H1 (cell line): ENCODE results near the gene ASCL2. TPM values are rescaled to one million over a fixed set of nuclear protein-coding genes. Genes with fewer than 3 reads are reported as not detected.

Experiments
- CTCF ChIA-PET: fragments of 300-600 bp; sonication (Branson Sonifier 250); formaldehyde crosslinking; loops from one replicate; lab custom pipeline; 2021; ENCODE audit not compliant: partially characterized antibody; lab: Charles Lee
- POLR2A ChIA-PET: fragments of 300-600 bp; sonication (Branson Sonifier 250); formaldehyde crosslinking; loops from one replicate; lab custom pipeline; 2021; ENCODE audit warnings: inconsistent platforms; ENCODE audit not compliant: partially characterized antibody; lab: Charles Lee
- DNase-seq, 2 experiments: peaks; one replicate each; pipeline versions ENCODE4 v3.0.0 to v3.0.0-alpha.2; 2010 to 2022; ENCODE audit warnings: low spot score in 2 of 2, low read depth in 1 of 2, mixed read lengths in 1 of 2
- FAIRE-seq: peaks from 2 replicates; lab custom pipeline; 2011; peaks lifted over from hg19 to GRCh38; lab: Jason Lieb, UNC
- H2AFZ ChIP-seq: 2 replicates; pipeline ENCODE4 v1.8.1; 2012; ENCODE audit warnings: low read length, inconsistent platforms
- H2AK5ac ChIP-seq: 2 replicates; pipeline ENCODE4 v1.6.1; 2013; ENCODE audit warnings: low read depth, low read length
- H2BK120ac ChIP-seq: replicated peaks from 2 replicates; pipeline ENCODE3; 2013; ENCODE audit warnings: low read depth, low read length, inconsistent platforms
- H2BK12ac ChIP-seq: 2 replicates; pipeline ENCODE4 v1.6.1; 2013; ENCODE audit warnings: low read depth, low read length
- H2BK15ac ChIP-seq: 2 replicates; pipeline ENCODE4 v1.6.1; 2013; ENCODE audit warnings: low read length
- H2BK20ac ChIP-seq: 2 replicates; pipeline ENCODE4 v1.6.1; 2013; ENCODE audit warnings: low read length
- H2BK5ac ChIP-seq: 2 replicates; pipeline ENCODE4 v1.6.1; 2013; ENCODE audit warnings: low read depth, low read length
- H3K14ac ChIP-seq: 2 replicates; pipeline ENCODE4 v1.6.1; 2013; ENCODE audit warnings: inconsistent platforms; ENCODE audit not compliant: insufficient read length
- H3K18ac ChIP-seq: 2 replicates; pipeline ENCODE4 v1.6.1; 2013; ENCODE audit warnings: low read length; ENCODE audit errors: extremely low read depth
- H3K23ac ChIP-seq: 2 replicates; pipeline ENCODE4 v1.6.1; 2013; ENCODE audit warnings: inconsistent platforms; ENCODE audit not compliant: insufficient read length
- H3K23me2 ChIP-seq: 2 replicates; pipeline ENCODE4 v1.6.1; 2013; ENCODE audit warnings: low read depth, low read length
- H3K27ac ChIP-seq: 2 replicates; pipeline ENCODE4 v1.6.1; 2011; ENCODE audit warnings: low read depth, low read length, inconsistent platforms
- H3K27me3 ChIP-seq, 4 experiments: replicated peaks in 1 of 4; 1 replicate in 1 of 4; 2 replicates in 3 of 4; pipeline versions ENCODE4 v1.6.1 to v1.8.1; 2011 to 2013; ENCODE audit warnings: low read length in 3 of 4, mild to moderate bottlenecking in 3 of 4, inconsistent platforms in 2 of 4, mixed read lengths in 2 of 4, moderate library complexity in 1 of 4; ENCODE audit not compliant: control insufficient read depth in 3 of 4, insufficient read depth in 3 of 4; ENCODE audit errors: extremely low read depth in 1 of 4
- H3K36me3 ChIP-seq, 4 experiments: 2 replicates each; pipeline versions ENCODE4 v1.6.1 to v1.8.1; 2011 to 2013; ENCODE audit warnings: mild to moderate bottlenecking in 4 of 4, low read length in 3 of 4, moderate library complexity in 2 of 4, control low read depth in 1 of 4, inconsistent platforms in 1 of 4; ENCODE audit not compliant: insufficient read depth in 4 of 4, control insufficient read depth in 2 of 4
- H3K4ac ChIP-seq: replicated peaks from 2 replicates; pipeline ENCODE3; 2013; ENCODE audit warnings: low read length, low read depth, mixed read lengths, inconsistent platforms; ENCODE audit not compliant: insufficient read length
- H3K4me1 ChIP-seq, 4 experiments: replicated peaks in 1 of 4; 1 replicate in 1 of 4; 2 replicates in 3 of 4; pipeline versions ENCODE4 v1.6.1 to v1.8.1; 2011 to 2013; ENCODE audit warnings: low read length in 3 of 4, inconsistent platforms in 2 of 4, mixed read lengths in 1 of 4; ENCODE audit not compliant: insufficient read depth in 4 of 4, control insufficient read depth in 3 of 4
- H3K4me2 ChIP-seq, 2 experiments: 2 replicates each; pipeline versions ENCODE4 v1.6.1 to v1.8.1; 2011 to 2013; ENCODE audit warnings: low read depth in 2 of 2, low read length in 2 of 2, control low read depth in 1 of 2, inconsistent platforms in 1 of 2, mild to moderate bottlenecking in 1 of 2; ENCODE audit not compliant: insufficient read depth in 1 of 2
- H3K4me3 ChIP-seq, 4 experiments: fragments of 200-600, 300-600 bp in 1 of 4; sonication (generic), shearing (Covaris generic), sonication (Bioruptor Twin) in 1 of 4; 2 replicates each; pipeline versions ENCODE4 v1.5.1 to v1.8.1; 2011 to 2016; ENCODE audit warnings: low read length in 4 of 4, low read depth in 3 of 4, control low read depth in 2 of 4, inconsistent platforms in 2 of 4, mild to moderate bottlenecking in 2 of 4, mixed read lengths in 1 of 4, moderate library complexity in 1 of 4; ENCODE audit not compliant: insufficient read depth in 2 of 4; ENCODE audit errors: extremely low read depth in 1 of 4
- H3K56ac ChIP-seq: replicated peaks from 2 replicates; pipeline ENCODE3; 2013; ENCODE audit warnings: low read depth, mild to moderate bottlenecking, mixed read lengths, low read length, inconsistent platforms; ENCODE audit not compliant: insufficient read length
- H3K79me1 ChIP-seq: 2 replicates; pipeline ENCODE4 v1.6.1; 2013; ENCODE audit warnings: low read depth, low read length, control low read depth
- H3K79me2 ChIP-seq, 2 experiments: 2 replicates each; pipeline versions ENCODE4 v1.6.1 to v1.8.1; 2012 to 2013; ENCODE audit warnings: low read length in 2 of 2, mild to moderate bottlenecking in 2 of 2, inconsistent platforms in 1 of 2; ENCODE audit not compliant: insufficient read depth in 2 of 2, control insufficient read depth in 1 of 2
- H3K9ac ChIP-seq, 4 experiments: replicated peaks in 1 of 4; 1 replicate in 1 of 4; 2 replicates in 3 of 4; pipeline versions ENCODE4 v1.6.1 to v1.8.1; 2011 to 2013; ENCODE audit warnings: low read depth in 3 of 4, low read length in 3 of 4, control low read depth in 2 of 4, mild to moderate bottlenecking in 2 of 4, moderate library complexity in 2 of 4, inconsistent platforms in 1 of 4; ENCODE audit errors: extremely low read depth in 1 of 4
- H3K9me3 ChIP-seq, 2 experiments: 2 replicates each; pipeline versions ENCODE4 v1.6.1 to v1.8.1; 2012 to 2013; ENCODE audit warnings: mild to moderate bottlenecking in 2 of 2, moderate library complexity in 2 of 2, control low read depth in 1 of 2, inconsistent platforms in 1 of 2, low read depth in 1 of 2, low read length in 1 of 2, mixed read lengths in 1 of 2; ENCODE audit not compliant: insufficient read depth in 2 of 2
- H4K20me1 ChIP-seq, 2 experiments: replicated peaks in 1 of 2; 2 replicates each; pipeline versions ENCODE3 to v1.8.1; 2011 to 2013; ENCODE audit warnings: inconsistent platforms in 2 of 2, low read length in 2 of 2, mild to moderate bottlenecking in 1 of 2; ENCODE audit not compliant: insufficient read depth in 2 of 2, control insufficient read depth in 1 of 2
- H4K5ac ChIP-seq: 2 replicates; pipeline ENCODE4 v1.6.1; 2013; ENCODE audit warnings: low read length, low read depth, mixed read lengths, inconsistent platforms; ENCODE audit not compliant: insufficient read length
- H4K8ac ChIP-seq: 2 replicates; pipeline ENCODE4 v1.8.0; 2013; ENCODE audit warnings: mild to moderate bottlenecking, moderate library complexity, low read length, inconsistent platforms; ENCODE audit not compliant: insufficient read depth; ENCODE audit errors: extremely low read depth
- H4K91ac ChIP-seq: replicated peaks from 2 replicates; pipeline ENCODE3; 2013; ENCODE audit warnings: low read length, mixed read lengths, inconsistent platforms; ENCODE audit not compliant: insufficient read length
- CTCF ChIP-seq, 3 experiments: IDR thresholded peaks; 1 replicate in 2 of 3; 2 replicates in 1 of 3; pipeline versions ENCODE4 v1.5.1 to v1.6.1; 2011; ENCODE audit warnings: low read length in 3 of 3, mild to moderate bottlenecking in 3 of 3, inconsistent platforms in 2 of 3, low read depth in 1 of 3, moderate library complexity in 1 of 3; ENCODE audit not compliant: insufficient read depth in 1 of 3; ENCODE audit errors: control extremely low read depth in 1 of 3
- KDM1A ChIP-seq: fragments of 200-600, 300-600 bp; sonication (generic); IDR thresholded peaks from 2 replicates; pipeline ENCODE4 v1.7.1; 2016; ENCODE audit warnings: mild to moderate bottlenecking, low read length, borderline replicate concordance
- WGBS, 2 experiments: shearing (Covaris generic) in 1 of 2; methylation state at CpG; one replicate each; pipeline versions ENCODE4 v1.1.6 to v1.1.7; 2013 to 2015; ENCODE audit warnings: low lambda C conversion rate in 2 of 2, mixed read lengths in 2 of 2, inconsistent platforms in 1 of 2, low coverage in 1 of 2, missing lambda C conversion rate in 1 of 2; ENCODE audit not compliant: insufficient replicate concordance in 2 of 2, insufficient coverage in 1 of 2, insufficient read length in 1 of 2; ENCODE audit errors: extremely low coverage in 1 of 2, missing lambda C conversion rate in 1 of 2; 5-methylcytosine and 5-hydroxymethylcytosine counted together
- polyA plus RNA-seq, 7 experiments: library from polyadenylated mRNA; depleted of rRNA in 3 of 7; stranded (reverse) in 5 of 7; unstranded in 2 of 7; fragments of >200 nt in 5 of 7; fragments of 200-250 nt in 2 of 7; gene quantifications; 1 replicate in 5 of 7; 2 replicates in 1 of 7; 4 replicates in 1 of 7; pipeline versions ENCODE4 v1.2.1 to v1.2.3, GENCODE V29; 2011 to 2013; ENCODE audit warnings: missing spikeins in 2 of 7, mixed read lengths in 2 of 7
- total RNA-seq: library from RNA; stranded (reverse); fragmentation: NEBNext Ultra II Directional; extraction: Animal tissue kit (Norgen Biotek cat#: 25700); gene quantifications from 2 replicates; pipeline ENCODE4 v1.2.1, GENCODE V29; 2021

Gene ASCL2
- total and polyA plus RNA-seq, 2 of the 8 experiments (the other 6 are each of a cell fraction or from before 2014, with no cell fraction given), result 0.51 to 0.56 TPM

GRCh38 chr11:2248242-2248641 lies 22.1 kb downstream of the ASCL2 start:
- CTCF ChIA-PET, result interaction anchor here (0.6 to 1.7 kb wide), 7 partner anchors 24 to 56 kb away, joined by 3 to 4 read pairs (median 3); no protein-coding TSS in a partner anchor
- H4K91ac ChIP-seq, result no peak overlapping the region
- H3K23ac ChIP-seq, result no peak overlapping the region
- H3K79me1 ChIP-seq, result no peaks in the 10 kb centered on the region
- H2BK120ac ChIP-seq, result no peak overlapping the region
- no peaks in the 10 kb centered on the region for H3K23me2 ChIP-seq
- H3K18ac ChIP-seq, result no peak overlapping the region
- H3K27me3 ChIP-seq, result no peaks in the 10 kb centered on the region; a peak in 2 of 7 replicates
- H2BK12ac ChIP-seq, result no peak overlapping the region
- H3K4me2 ChIP-seq, result no peak overlapping the region
- FAIRE-seq, result no peak
- no peak overlapping the region for H3K9ac ChIP-seq
- no peak overlapping the region; the same call in 1 of the 2 replicates for H4K8ac ChIP-seq
- no peak for TF ChIP-seq KDM1A
- peak in 1 of 3 experiments; percentile 4; a peak in 1 of 4 replicates for TF ChIP-seq CTCF (IDR thresholded peaks at IDR 0.05; ENCODE audit: control extremely low read depth in 1 of 3, insufficient read depth in 1 of 3, low read depth in 1 of 3, low read length in 3 of 3)
- H3K4me1 ChIP-seq, result no peaks in the 10 kb centered on the region
- H3K36me3 ChIP-seq, result no peaks in the 10 kb centered on the region
- no peak overlapping the region for H2BK20ac ChIP-seq
- no peak overlapping the region for H2AK5ac ChIP-seq
- H3K9me3 ChIP-seq, result no peaks in the 10 kb centered on the region
- H3K56ac ChIP-seq, result no peak overlapping the region
- no peak overlapping the region for H2BK15ac ChIP-seq
- 93% methylated on average over 11 of the region's 11 CpGs; no CpG with 5 or more reads in 1 of the 2 experiments for WGBS, 2 experiments
- no peak overlapping the region for H3K4ac ChIP-seq
- no peaks in the 10 kb centered on the region for H4K20me1 ChIP-seq
- no peak overlapping the region for H3K14ac ChIP-seq
- DNase-seq, result no peak
- H3K79me2 ChIP-seq, result no peaks in the 10 kb centered on the region
- no peak overlapping the region for H4K5ac ChIP-seq
- no peak overlapping the region for H3K27ac ChIP-seq
- H2AFZ ChIP-seq, result no peak overlapping the region
- H2BK5ac ChIP-seq, result no peak overlapping the region
- H3K4me3 ChIP-seq, result no peak overlapping the region
- POLR2A ChIA-PET, result no interaction called here
